ENCODE results near the gene INPP5F.
A peak's percentile ranks its signal among the peaks of the same experiment; 100 is the strongest.
"Not testable (repeated sequence)": the region's sequence is repeated elsewhere in the genome, so short reads cannot be mapped to it uniquely, and the experiment has no call there.

The INPP5F gene

GRCh38 chr10:119773041-119773440 is 47.2 kb downstream of the INPP5F start:
- ATAC-seq, H3K9me3 Mint-ChIP-seq: not testable (repeated sequence)
- peaks cover 14% of the 10 kb centered on the region for H3K4me1 Mint-ChIP-seq

GRCh38 chr10:119775529-119775928 is 49.7 kb downstream of the INPP5F start:
- no peaks in the 10 kb centered on the region for H3K27me3 Mint-ChIP-seq
- H3K9me3 Mint-ChIP-seq = no peaks in the 10 kb centered on the region
- no peak for ATAC-seq
- DNase-seq = no peak
- H3K4me3 Mint-ChIP-seq = no peak overlapping the region
- H3K27ac Mint-ChIP-seq = peak overlapping the region in 1 of 2 donors; percentile 27
- H3K4me1 Mint-ChIP-seq = peaks cover 14% of the 10 kb centered on the region

More at GRCh38 chr10:119773041-119773440, 47.2 kb downstream of the INPP5F start:
- not testable (repeated sequence) for H3K27ac Mint-ChIP-seq, H3K27me3 Mint-ChIP-seq, DNase-seq, H3K4me3 Mint-ChIP-seq

- H3K4me3 Mint-ChIP-seq = no peak overlapping the region
- no peak for DNase-seq
- ATAC-seq = no peak
- no peak overlapping the region for H3K27ac Mint-ChIP-seq
- peaks cover 16% of the 10 kb centered on the region for H3K4me1 Mint-ChIP-seq
- no peaks in the 10 kb centered on the region for H3K9me3 Mint-ChIP-seq
- no peaks in the 10 kb centered on the region for H3K27me3 Mint-ChIP-seq
These were observed 50.7 kb downstream of the INPP5F start for GRCh38 chr10:119776536-119776935.

GRCh38 chr10:119777686-119778085 is 51.8 kb downstream of the INPP5F start:
- no peaks in the 10 kb centered on the region for H3K9me3 Mint-ChIP-seq
- peaks cover 24% of the 10 kb centered on the region for H3K4me1 Mint-ChIP-seq
- no peaks in the 10 kb centered on the region for H3K27me3 Mint-ChIP-seq
- no peak overlapping the region for H3K27ac Mint-ChIP-seq
- no peak for DNase-seq
- no peak for ATAC-seq
- H3K4me3 Mint-ChIP-seq = no peak overlapping the region

- Mint-ChIP-seq H3K27ac (peak overlapping the region in 1 of 2 donors; percentile 8), H3K27me3 (no peaks in the 10 kb centered on the region), H3K4me3 (no peak overlapping the region), H3K9me3 (no peaks in the 10 kb centered on the region), H3K4me1 (peaks cover 32% of the 10 kb centered on the region)
- no peak for DNase-seq
- no peak for ATAC-seq
These were observed 53.1 kb downstream of the INPP5F start for GRCh38 chr10:119778776-119779445.

- Mint-ChIP-seq H3K9me3 (no peaks in the 10 kb centered on the region), H3K4me1 (peaks cover 42% of the 10 kb centered on the region), H3K27me3 (no peaks in the 10 kb centered on the region), H3K4me3 (no peak overlapping the region), H3K27ac (no peak overlapping the region)
- DNase-seq (no peak), ATAC-seq (no peak)
These were observed 55.1 kb downstream of the INPP5F start for GRCh38 chr10:119780879-119781480.

- H3K9me3 Mint-ChIP-seq = no peaks in the 10 kb centered on the region
- H3K4me3 Mint-ChIP-seq = no peak overlapping the region
- H3K4me1 Mint-ChIP-seq = peaks cover 44% of the 10 kb centered on the region
- no peak overlapping the region for H3K27ac Mint-ChIP-seq
- no peaks in the 10 kb centered on the region for H3K27me3 Mint-ChIP-seq
- no peak for ATAC-seq
- no peak for DNase-seq
These were observed 55.6 kb downstream of the INPP5F start for GRCh38 chr10:119781498-119781897.

- Mint-ChIP-seq H3K4me3 (peak overlapping the region in 1 of 2 donors; percentile 33), H3K9me3 (no peaks in the 10 kb centered on the region), H3K4me1 (peaks cover 44% of the 10 kb centered on the region), H3K27ac (peak overlapping the region in 1 of 2 donors; percentile 46), H3K27me3 (no peaks in the 10 kb centered on the region)
- ATAC-seq (no peak), DNase-seq (no peak)
These were observed 57.3 kb downstream of the INPP5F start for GRCh38 chr10:119782981-119783664.

- DNase-seq (no peak), ATAC-seq (no peak)
- H3K9me3 Mint-ChIP-seq = no peaks in the 10 kb centered on the region
- no peaks in the 10 kb centered on the region for H3K27me3 Mint-ChIP-seq
- H3K4me3 Mint-ChIP-seq = peak overlapping the region in 1 of 2 donors; percentile 33
- H3K27ac Mint-ChIP-seq = peak overlapping the region; percentile 46 to 79
- H3K4me1 Mint-ChIP-seq = peaks cover 44% of the 10 kb centered on the region
These were observed 57.8 kb downstream of the INPP5F start for GRCh38 chr10:119783665-119784027.

- ATAC-seq = peak; percentile 98
- no peaks in the 10 kb centered on the region for H3K27me3 Mint-ChIP-seq
- peak overlapping the region in 1 of 2 donors; percentile 75 for H3K27ac Mint-ChIP-seq
- H3K9me3 Mint-ChIP-seq = no peaks in the 10 kb centered on the region
- peak overlapping the region; percentile 32 to 65 for H3K4me3 Mint-ChIP-seq
- peaks cover 44% of the 10 kb centered on the region for H3K4me1 Mint-ChIP-seq
- DNase-seq = peak; percentile 20 to 48
These were observed 58.7 kb downstream of the INPP5F start for GRCh38 chr10:119784340-119785067.

GRCh38 chr10:119786117-119786769 is 60.4 kb downstream of the INPP5F start:
- H3K27ac Mint-ChIP-seq = peak overlapping the region in 1 of 2 donors; percentile 14
- no peaks in the 10 kb centered on the region for H3K27me3 Mint-ChIP-seq
- no peak overlapping the region for H3K4me3 Mint-ChIP-seq
- ATAC-seq (no peak), DNase-seq (no peak)
- H3K4me1 Mint-ChIP-seq = peaks cover 52% of the 10 kb centered on the region
- H3K9me3 Mint-ChIP-seq = no peaks in the 10 kb centered on the region

GRCh38 chr10:119795101-119795500 is 69.3 kb downstream of the INPP5F start:
- not testable (repeated sequence) for ATAC-seq, H3K27ac Mint-ChIP-seq, H3K27me3 Mint-ChIP-seq, DNase-seq, H3K4me3 Mint-ChIP-seq, H3K9me3 Mint-ChIP-seq
- peaks cover 19% of the 10 kb centered on the region for H3K4me1 Mint-ChIP-seq

- Mint-ChIP-seq H3K27ac (no peak overlapping the region), H3K9me3 (no peaks in the 10 kb centered on the region), H3K4me3 (no peak overlapping the region), H3K27me3 (no peaks in the 10 kb centered on the region), H3K4me1 (peaks cover 12% of the 10 kb centered on the region)
- DNase-seq = no peak
- ATAC-seq = no peak
These were observed 70.2 kb downstream of the INPP5F start for GRCh38 chr10:119796039-119796438.

- Mint-ChIP-seq H3K9me3 (no peaks in the 10 kb centered on the region), H3K27ac (no peak overlapping the region), H3K4me1 (no peaks in the 10 kb centered on the region), H3K4me3 (no peak overlapping the region), H3K27me3 (no peaks in the 10 kb centered on the region)
- no peak for ATAC-seq
- DNase-seq = no peak
These were observed 75.3 kb downstream of the INPP5F start for GRCh38 chr10:119801176-119801575.

- no peaks in the 10 kb centered on the region for H3K9me3 Mint-ChIP-seq
- DNase-seq (no peak), ATAC-seq (peak; percentile 45)
- no peak overlapping the region for H3K27ac Mint-ChIP-seq
- no peaks in the 10 kb centered on the region for H3K27me3 Mint-ChIP-seq
- H3K4me1 Mint-ChIP-seq = no peaks in the 10 kb centered on the region
- H3K4me3 Mint-ChIP-seq = no peak overlapping the region
These were observed 76.2 kb downstream of the INPP5F start for GRCh38 chr10:119801998-119802538.

Measured in stimulated activated naive CD8-positive, alpha-beta T cell treated with anti-CD3 and anti-CD28 coated beads, Interleukin-15, amount 100 ng/mL, for 72 hours (primary cell).